Sigmoid colon (tissue), 4 donors: Measurements from ENCODE around the gene ARHGAP22.

Source experiments
- CTCF ChIP-seq, 4 experiments: fragments of 450-650 bp in 3 of 4; fragments of 200-600 bp in 1 of 4; IDR thresholded peaks; one replicate each; pipeline ENCODE4 v1.5.1; 2016 to 2019; ENCODE audit warnings: antibody characterized with exemption in 4 of 4, mild to moderate bottlenecking in 3 of 4, moderate library complexity in 2 of 4
- EP300 ChIP-seq, 4 donors: sonication (generic); formaldehyde crosslinking; IDR thresholded peaks; one replicate each; pipeline ENCODE4 v1.6.1; 2017; ENCODE audit warnings: antibody characterized with exemption in 4 of 4
- POLR2A ChIP-seq, 2 donors: fragments of 450-650 bp; IDR thresholded peaks; one replicate each; pipeline ENCODE4 v1.6.1; 2016; ENCODE audit warnings: antibody characterized with exemption in 2 of 2, mild to moderate bottlenecking in 2 of 2, moderate library complexity in 2 of 2
- POLR2AphosphoS5 ChIP-seq, 4 donors: sonication (generic); formaldehyde crosslinking; IDR thresholded peaks; one replicate each; pipeline ENCODE4 v1.6.1; 2017; ENCODE audit warnings: antibody characterized with exemption in 4 of 4

- TF ChIP-seq CTCF (IDR thresholded peaks at IDR 0.05) (no peak), POLR2A (IDR thresholded peaks at IDR 0.05) (no peak), EP300 (IDR thresholded peaks at IDR 0.05) (no peak), POLR2AphosphoS5 (IDR thresholded peaks at IDR 0.05) (no peak)
Observed at GRCh38 chr10:48520594-48520993, 84.3 kb downstream of the ARHGAP22 start.
